Pons (tissue), 1 donor: Measurements from ENCODE around the gene UBQLNL.

Experiments used
- DNase-seq: peaks from one replicate; pipeline ENCODE4 v3.0.0-alpha.2; 2016; ENCODE audit warnings: low spot score

UBQLNL gene

GRCh38 chr11:5516599-5516998, at the start of gene UBQLNL:
Gene UBQLNL (minus strand): TSS chr11:5516699. CDS start chr11:5516441, 258 bp downstream.
- DNase-seq, result no peak

DNA sequence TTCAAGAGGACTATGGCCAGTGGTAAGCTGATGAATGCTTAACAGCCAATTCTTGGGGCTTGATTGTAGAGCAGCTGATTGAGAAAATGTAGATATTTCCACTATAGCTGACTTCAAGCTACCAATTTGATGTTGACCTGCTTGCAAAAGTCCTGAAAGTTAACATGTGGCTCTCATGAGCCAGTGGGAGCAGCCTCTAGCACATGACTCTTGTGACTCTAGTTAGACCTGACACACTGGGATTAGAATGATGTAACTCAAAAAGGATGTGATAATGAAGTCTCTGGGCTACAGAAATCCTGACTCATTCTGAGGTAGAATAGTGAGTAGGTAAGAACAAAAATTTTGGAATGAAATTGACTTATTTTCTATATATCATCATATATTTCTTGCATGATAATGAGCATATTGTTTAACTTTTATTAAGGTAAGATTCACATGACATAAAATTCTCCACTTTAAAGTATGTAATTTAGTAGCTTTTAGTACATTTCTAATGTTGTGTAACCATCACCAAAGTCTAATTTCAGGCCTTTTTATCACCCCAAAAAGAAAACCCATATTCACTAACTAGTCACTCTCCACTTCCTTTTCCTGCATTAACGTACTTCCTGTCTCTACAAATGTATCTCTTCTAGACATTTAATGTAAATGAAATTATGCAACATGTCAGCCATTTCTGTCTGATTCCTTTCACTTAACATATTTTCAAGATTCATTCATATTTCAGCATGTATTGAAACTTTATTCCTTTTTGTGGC, 47.9 kb upstream of the UBQLNL start:
- no peak for DNase-seq

GRCh38 chr11:5557751-5558150, 41.3 kb upstream of the UBQLNL start:
- no peak for DNase-seq

- DNase-seq, result no peak
Observed at GRCh38 chr11:5556596-5557188, 40.2 kb upstream of the UBQLNL start.

GRCh38 chr11:5553343-5553742, 36.8 kb upstream of the UBQLNL start:
- no peak for DNase-seq

GRCh38 chr11:5550440-5551095, 34.1 kb upstream of the UBQLNL start:
- no peak for DNase-seq

DNA sequence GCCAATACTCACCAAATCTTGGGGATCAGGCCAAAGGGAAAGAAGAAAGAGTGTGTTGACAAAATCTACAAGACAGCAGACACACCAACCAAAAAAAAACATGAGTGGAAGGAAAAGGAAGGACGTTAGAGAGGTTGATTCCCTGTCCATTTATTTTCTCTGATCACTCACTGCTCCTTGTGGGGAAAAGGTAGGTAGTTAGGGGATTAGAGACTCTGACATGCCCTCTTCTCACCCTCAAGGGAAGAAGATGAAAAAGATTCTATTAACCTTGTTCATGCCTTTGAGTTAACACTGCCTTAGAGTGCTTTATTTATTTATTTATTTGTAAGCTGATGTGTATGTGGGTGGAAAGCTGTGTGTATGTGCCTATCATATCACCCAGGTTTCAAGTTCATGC, 31.9 kb upstream of the UBQLNL start, which contains the start of gene OR52H1:
Gene OR52H1, minus strand, starts transcription at position 101 of the 400 bp plus-strand sequence. CDS start 3,035 bp downstream, outside the sequence.
- DNase-seq, result no peak

GRCh38 chr11:5547982-5548381, 31.5 kb upstream of the UBQLNL start:
- DNase-seq, result no peak

GRCh38 chr11:5546457-5546856, 30.0 kb upstream of the UBQLNL start:
- DNase-seq, result no peak

DNA sequence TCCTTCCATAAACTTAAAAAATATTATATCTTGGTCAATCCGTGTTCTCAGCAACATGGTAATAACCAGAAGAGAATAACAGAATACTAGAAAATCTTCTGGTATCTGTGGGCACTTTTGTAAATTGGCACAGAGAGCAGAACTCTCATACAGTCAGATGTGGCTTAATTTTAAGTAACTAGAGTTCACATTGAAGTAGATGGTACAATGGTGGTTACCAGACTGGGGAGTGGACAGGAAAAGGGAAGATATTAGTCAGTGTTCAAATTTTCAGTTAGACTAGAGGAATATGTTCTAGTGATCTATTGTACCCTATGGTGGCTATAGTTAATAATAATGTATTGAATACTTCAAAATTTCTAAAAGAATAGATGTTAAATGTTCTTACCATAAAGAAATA, 24.9 kb upstream of the UBQLNL start:
- DNase-seq, result no peak

GRCh38 chr11:5536482-5536881, 20.0 kb upstream of the UBQLNL start:
- DNase-seq, result no peak

GRCh38 chr11:5534046-5534445, 17.5 kb upstream of the UBQLNL start:
- no peak for DNase-seq

GRCh38 chr11:5531053-5531831, 14.7 kb upstream of the UBQLNL start:
- DNase-seq, result no peak

- no peak for DNase-seq
Observed at GRCh38 chr11:5528495-5528894, 12.0 kb upstream of the UBQLNL start.

DNA sequence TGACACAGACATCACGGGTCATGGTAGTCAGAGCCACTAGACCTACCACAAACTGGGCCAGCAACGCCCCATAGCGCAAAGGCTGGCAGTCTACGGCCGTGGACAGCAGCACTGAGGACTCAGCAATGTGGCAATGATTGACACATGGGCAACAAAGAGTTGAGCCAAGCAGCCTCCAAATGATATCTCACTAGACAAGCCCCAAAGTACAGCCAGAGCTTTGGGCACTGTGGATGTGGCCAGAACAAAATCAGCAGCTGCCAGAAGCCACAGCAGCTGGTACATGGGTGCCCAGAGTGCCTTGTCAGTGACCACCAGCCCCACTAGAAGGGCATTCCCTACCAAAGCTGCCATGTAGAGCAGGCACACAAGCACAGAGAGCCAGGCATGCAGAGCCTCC, 11.2 kb upstream of the UBQLNL start:
- no peak for DNase-seq

GRCh38 chr11:5524756-5525155, 8.3 kb upstream of the UBQLNL start:
- DNase-seq, result no peak

DNA sequence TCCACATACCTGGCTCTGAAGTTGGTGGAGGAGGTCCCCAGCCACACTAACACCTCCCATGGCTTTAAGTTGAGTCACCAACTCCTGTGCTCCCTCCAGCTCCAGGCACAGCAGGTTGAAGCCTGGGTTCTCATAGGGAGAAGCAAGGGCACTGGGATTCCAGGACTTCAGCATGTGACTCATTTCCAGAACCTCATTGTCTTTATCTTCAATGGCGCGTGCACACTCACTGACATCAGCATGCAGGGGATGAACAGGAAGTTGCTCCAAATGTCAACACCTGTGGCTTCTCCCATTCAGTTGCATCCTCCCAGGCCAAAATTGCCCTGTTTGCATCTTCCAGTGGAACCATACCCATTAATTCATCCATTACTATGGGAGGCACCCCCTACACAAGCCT, 5.8 kb upstream of the UBQLNL start:
- DNase-seq, result no peak

DNA sequence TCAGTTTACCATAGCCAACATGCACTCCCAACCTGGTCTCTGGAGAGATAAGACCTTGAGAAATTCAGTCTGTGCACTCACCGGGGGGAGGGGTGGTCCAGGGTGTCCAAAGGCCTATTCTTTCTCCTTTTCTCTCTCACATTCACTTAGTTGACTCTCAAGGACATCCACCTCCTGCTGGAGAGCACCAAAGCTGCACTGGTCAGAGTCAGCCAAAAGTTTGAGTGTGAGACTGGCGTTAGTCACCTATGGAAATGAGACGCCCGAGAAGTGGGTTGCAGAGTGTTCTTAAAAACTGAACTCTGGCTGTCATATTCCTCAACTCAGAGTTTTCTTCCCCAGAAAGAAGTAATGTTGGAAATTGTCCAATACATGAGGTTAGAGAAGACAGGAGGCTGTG, 5.0 kb upstream of the UBQLNL start:
- DNase-seq, result no peak

- no peak for DNase-seq
Observed at GRCh38 chr11:5514841-5515240, 1.7 kb downstream of the UBQLNL start.

DNA sequence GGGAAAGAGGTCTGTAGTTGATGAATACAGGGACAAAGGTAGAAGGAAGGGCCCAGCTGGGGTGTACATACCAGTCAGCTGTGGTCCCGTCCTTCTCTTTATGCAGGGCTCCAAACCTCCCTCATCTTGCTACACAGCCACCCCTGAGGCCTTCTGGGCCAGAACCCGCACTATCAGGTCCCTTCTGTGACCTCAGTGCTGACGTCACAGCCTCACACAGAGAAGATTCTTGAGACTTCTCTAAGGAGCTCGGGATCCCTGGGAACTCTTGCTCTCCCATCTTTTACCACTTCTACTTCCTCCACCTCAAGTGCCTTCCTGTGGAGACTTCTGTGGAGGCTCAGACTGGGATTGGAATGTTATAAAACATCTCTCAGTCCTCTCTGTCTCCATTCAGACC, 6.7 kb downstream of the UBQLNL start, which contains the start of gene UBQLN3:
Gene UBQLN3, minus strand, starts transcription at position 155 of the 400 bp plus-strand sequence. CDS start 399 bp downstream, outside the sequence.
- DNase-seq, result no peak

GRCh38 chr11:5508605-5509004, 7.9 kb downstream of the UBQLNL start:
- DNase-seq, result no peak

DNA sequence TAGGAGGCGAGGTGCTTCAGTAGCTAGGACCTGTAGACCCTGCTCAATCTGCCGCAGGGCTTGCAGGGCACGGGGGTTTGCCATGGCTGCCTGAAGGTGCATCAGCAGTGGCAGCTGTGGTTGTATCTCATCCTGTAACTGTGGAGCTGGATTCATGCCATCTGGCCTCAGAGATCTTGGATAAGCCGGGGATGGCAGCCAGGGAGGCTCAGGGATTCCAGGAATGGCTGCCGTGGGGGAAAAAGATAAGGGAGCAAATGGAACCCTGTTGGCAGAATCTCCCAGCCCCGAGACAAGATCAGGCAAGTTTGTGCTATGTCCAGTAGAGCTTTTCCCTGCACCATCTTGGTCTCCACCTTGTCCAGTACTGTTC, 8.6 kb downstream of the UBQLNL start:
- DNase-seq, result no peak
